Measurements from ENCODE around the gene SUSD1.

DNA sequence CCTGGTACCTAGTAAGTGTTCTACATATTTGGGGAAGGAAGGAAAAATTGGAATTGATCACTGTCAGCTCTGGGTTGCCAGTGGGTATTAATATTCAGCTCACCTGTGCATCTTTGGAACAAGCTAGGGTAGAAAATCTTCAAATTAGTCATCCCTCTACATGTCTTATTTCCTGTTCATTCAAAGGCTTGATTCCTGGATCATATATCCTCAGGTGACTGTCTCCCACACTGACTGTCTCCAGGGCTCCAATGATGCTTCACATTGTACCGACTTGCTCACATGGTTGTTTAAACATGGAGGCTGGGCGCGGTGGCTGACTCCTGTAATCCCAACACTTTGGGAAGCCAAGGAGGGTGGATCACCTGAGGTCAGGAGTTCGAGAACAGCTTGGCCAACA, 11.6 kb upstream of the SUSD1 start:
- no peak for TF ChIP-seq POLR2A (IDR thresholded peaks at IDR 0.05; ENCODE audit: borderline replicate concordance, extremely low read depth, insufficient read depth, insufficient read length)
- TF ChIP-seq, protein P1, sequence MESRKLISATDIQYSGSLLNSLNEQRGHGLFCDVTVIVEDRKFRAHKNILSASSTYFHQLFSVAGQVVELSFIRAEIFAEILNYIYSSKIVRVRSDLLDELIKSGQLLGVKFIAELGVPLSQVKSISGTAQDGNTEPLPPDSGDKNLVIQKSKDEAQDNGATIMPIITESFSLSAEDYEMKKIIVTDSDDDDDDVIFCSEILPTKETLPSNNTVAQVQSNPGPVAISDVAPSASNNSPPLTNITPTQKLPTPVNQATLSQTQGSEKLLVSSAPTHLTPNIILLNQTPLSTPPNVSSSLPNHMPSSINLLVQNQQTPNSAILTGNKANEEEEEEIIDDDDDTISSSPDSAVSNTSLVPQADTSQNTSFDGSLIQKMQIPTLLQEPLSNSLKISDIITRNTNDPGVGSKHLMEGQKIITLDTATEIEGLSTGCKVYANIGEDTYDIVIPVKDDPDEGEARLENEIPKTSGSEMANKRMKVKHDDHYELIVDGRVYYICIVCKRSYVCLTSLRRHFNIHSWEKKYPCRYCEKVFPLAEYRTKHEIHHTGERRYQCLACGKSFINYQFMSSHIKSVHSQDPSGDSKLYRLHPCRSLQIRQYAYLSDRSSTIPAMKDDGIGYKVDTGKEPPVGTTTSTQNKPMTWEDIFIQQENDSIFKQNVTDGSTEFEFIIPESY (IDR thresholded peaks at IDR 0.05; ENCODE audit: extremely low read depth, insufficient replicate concordance, low read length) = no peak
- TF ChIP-seq, protein P2, sequence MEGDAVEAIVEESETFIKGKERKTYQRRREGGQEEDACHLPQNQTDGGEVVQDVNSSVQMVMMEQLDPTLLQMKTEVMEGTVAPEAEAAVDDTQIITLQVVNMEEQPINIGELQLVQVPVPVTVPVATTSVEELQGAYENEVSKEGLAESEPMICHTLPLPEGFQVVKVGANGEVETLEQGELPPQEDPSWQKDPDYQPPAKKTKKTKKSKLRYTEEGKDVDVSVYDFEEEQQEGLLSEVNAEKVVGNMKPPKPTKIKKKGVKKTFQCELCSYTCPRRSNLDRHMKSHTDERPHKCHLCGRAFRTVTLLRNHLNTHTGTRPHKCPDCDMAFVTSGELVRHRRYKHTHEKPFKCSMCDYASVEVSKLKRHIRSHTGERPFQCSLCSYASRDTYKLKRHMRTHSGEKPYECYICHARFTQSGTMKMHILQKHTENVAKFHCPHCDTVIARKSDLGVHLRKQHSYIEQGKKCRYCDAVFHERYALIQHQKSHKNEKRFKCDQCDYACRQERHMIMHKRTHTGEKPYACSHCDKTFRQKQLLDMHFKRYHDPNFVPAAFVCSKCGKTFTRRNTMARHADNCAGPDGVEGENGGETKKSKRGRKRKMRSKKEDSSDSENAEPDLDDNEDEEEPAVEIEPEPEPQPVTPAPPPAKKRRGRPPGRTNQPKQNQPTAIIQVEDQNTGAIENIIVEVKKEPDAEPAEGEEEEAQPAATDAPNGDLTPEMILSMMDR (IDR thresholded peaks at IDR 0.05 in 2 of 3, conservative IDR thresholded peaks at IDR 0.05 in 1 of 3; ENCODE audit: borderline replicate concordance in 1 of 3, insufficient read depth in 1 of 3, low read depth in 2 of 3, low read length in 2 of 3) = no peak
- TF ChIP-seq RAD21 (IDR thresholded peaks at IDR 0.05; ENCODE audit: low read depth) = no peak
- no peak for TF ChIP-seq EZH2 (IDR thresholded peaks at IDR 0.05)
- TF ChIP-seq EZH2phosphoT487 (IDR thresholded peaks at IDR 0.05; ENCODE audit: borderline replicate concordance) = no peak
- no peak for TF ChIP-seq YY1 (IDR thresholded peaks at IDR 0.05; ENCODE audit: extremely low read depth, insufficient replicate concordance, low read depth, low read length)
- no peak for TF ChIP-seq SIN3A (IDR thresholded peaks at IDR 0.05; ENCODE audit: low read depth)
- no peak for TF ChIP-seq POLR2AphosphoS5 (IDR thresholded peaks at IDR 0.05; ENCODE audit: low read depth, low read length)
- TF ChIP-seq, protein P3, sequence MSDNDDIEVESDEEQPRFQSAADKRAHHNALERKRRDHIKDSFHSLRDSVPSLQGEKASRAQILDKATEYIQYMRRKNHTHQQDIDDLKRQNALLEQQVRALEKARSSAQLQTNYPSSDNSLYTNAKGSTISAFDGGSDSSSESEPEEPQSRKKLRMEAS (IDR thresholded peaks at IDR 0.05) = no peak
- TF ChIP-seq, protein P4, sequence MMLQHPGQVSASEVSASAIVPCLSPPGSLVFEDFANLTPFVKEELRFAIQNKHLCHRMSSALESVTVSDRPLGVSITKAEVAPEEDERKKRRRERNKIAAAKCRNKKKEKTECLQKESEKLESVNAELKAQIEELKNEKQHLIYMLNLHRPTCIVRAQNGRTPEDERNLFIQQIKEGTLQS (IDR thresholded peaks at IDR 0.05) = no peak

Measured in HCT116 (cell line).